Endodermal cell (in vitro differentiated cells): ENCODE data around the gene YY1. TPM values are rescaled to one million over a fixed set of nuclear protein-coding genes. Genes with fewer than 3 reads are reported as not detected.

ENCODE experiments used
- DNase-seq: peaks from one replicate; pipeline ENCODE4 v3.0.0-alpha.2; 2017
- H3K27ac ChIP-seq: 2 replicates; pipeline ENCODE4 v1.5.1; 2013; ENCODE audit warnings: mild to moderate bottlenecking, low read depth, low read length, moderate library complexity
- H3K27me3 ChIP-seq: 2 replicates; pipeline ENCODE4 v1.6.1; 2013; ENCODE audit warnings: mild to moderate bottlenecking, low read length, moderate library complexity; ENCODE audit not compliant: insufficient read depth, control insufficient read depth, poor library complexity, severe bottlenecking
- H3K36me3 ChIP-seq: 2 replicates; pipeline ENCODE4 v1.7.0; 2013; ENCODE audit warnings: mild to moderate bottlenecking, low read length, moderate library complexity; ENCODE audit not compliant: control insufficient read depth, insufficient read depth
- H3K4me1 ChIP-seq: one replicate; pipeline ENCODE4 v1.7.0; 2013; ENCODE audit warnings: low read length; ENCODE audit not compliant: control insufficient read depth, insufficient read depth
- H3K4me3 ChIP-seq: 2 replicates; pipeline ENCODE4 v1.5.1; 2013; ENCODE audit warnings: mild to moderate bottlenecking, low read length, moderate library complexity
- H3K9ac ChIP-seq: 2 replicates; pipeline ENCODE4 v1.6.1; 2013; ENCODE audit warnings: mild to moderate bottlenecking, low read length, moderate library complexity; ENCODE audit not compliant: poor library complexity, severe bottlenecking; ENCODE audit errors: extremely low read depth
- H3K9me3 ChIP-seq: 2 replicates; pipeline ENCODE4 v1.6.1; 2013; ENCODE audit warnings: mild to moderate bottlenecking, low read length, moderate library complexity; ENCODE audit not compliant: control insufficient read depth
- H3K27ac Mint-ChIP-seq: 2 replicates; pipeline ENCODE4 v1.8.0; 2020; ENCODE audit warnings: mixed read lengths
- H3K27me3 Mint-ChIP-seq: 2 replicates; pipeline ENCODE4 v1.8.0; 2021; ENCODE audit warnings: mild to moderate bottlenecking, mixed read lengths; ENCODE audit not compliant: insufficient read depth
- H3K36me3 Mint-ChIP-seq: 2 replicates; pipeline ENCODE4 v1.8.0; 2020; ENCODE audit warnings: low read depth, mixed read lengths
- H3K4me1 Mint-ChIP-seq: 2 replicates; pipeline ENCODE4 v1.8.0; 2020; ENCODE audit warnings: mixed read lengths
- H3K4me3 Mint-ChIP-seq: 2 replicates; pipeline ENCODE4 v1.8.0; 2020; ENCODE audit warnings: mild to moderate bottlenecking, moderate library complexity, mixed read lengths
- H3K9me3 Mint-ChIP-seq: 2 replicates; pipeline ENCODE4 v1.8.0; 2020; ENCODE audit warnings: mild to moderate bottlenecking, mixed read lengths
- WGBS, 2 experiments: methylation state at CpG; one replicate each; pipeline versions ENCODE4 v1.1.5 to v1.1.7; 2013; ENCODE audit warnings: missing lambda C conversion rate in 2 of 2, mixed read lengths in 1 of 2; ENCODE audit not compliant: insufficient coverage in 1 of 2, insufficient read length in 1 of 2; 5-methylcytosine and 5-hydroxymethylcytosine counted together
- total RNA-seq, 2 donors: library from RNA; stranded (reverse); fragmentation: NEBNext Ultra II Directional in 1 of 2; extraction: Animal tissue kit (Norgen Biotek cat#: 25700) in 1 of 2; gene quantifications; 2 replicates in 1 of 2; 3 replicates in 1 of 2; pipeline ENCODE4 v1.2.1, GENCODE V29; 2021
- TF ChIP-seq, protein P1 (sequence below): fragments of 200-600 bp; sonication (generic); conservative IDR thresholded peaks from 2 replicates; pipeline ENCODE4 v1.5.0; 2021; ENCODE audit warnings: antibody characterized with exemption, mild to moderate bottlenecking

The YY1 gene
- total RNA-seq, 2 donors from 2014 or later, result 94.8 to 103 TPM

DNA sequence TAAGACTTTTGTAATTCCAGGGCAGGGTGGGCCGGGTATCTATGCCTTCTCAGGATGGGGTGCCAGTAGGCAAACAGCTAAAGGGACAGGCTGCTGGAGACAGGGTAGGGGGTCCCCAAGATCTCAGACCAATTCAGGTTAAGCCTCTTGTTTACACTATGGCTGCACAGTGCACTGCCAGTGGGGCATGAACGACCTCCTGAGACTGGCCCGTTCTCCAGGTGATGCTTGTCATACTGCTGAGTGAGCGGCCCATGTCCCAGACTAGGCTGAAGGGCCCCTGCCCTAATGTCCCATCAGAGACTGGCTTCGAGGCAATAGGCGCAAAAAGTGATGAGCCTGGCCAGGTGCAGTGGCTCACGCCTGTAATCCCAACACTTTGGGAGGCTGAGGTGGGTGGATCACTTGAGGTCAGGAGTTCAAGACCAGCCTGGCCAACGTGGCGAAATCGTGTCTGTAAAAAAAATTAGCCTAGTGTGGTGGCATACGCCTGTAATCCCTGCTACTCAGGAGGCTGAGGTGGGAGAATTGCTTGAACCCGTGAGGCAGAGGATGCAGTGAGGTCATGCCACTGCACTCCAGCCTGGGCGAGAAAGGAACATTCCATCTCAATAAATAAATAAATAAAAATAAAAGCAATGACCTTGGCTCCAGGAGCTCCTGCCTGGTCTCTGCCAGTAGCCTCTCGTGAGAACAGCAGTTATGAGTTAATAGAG is 54.7 kb downstream of the YY1 start:
- H3K36me3 Mint-ChIP-seq, result peaks cover 46% of the 10 kb centered on the region
- TF ChIP-seq, protein P1, sequence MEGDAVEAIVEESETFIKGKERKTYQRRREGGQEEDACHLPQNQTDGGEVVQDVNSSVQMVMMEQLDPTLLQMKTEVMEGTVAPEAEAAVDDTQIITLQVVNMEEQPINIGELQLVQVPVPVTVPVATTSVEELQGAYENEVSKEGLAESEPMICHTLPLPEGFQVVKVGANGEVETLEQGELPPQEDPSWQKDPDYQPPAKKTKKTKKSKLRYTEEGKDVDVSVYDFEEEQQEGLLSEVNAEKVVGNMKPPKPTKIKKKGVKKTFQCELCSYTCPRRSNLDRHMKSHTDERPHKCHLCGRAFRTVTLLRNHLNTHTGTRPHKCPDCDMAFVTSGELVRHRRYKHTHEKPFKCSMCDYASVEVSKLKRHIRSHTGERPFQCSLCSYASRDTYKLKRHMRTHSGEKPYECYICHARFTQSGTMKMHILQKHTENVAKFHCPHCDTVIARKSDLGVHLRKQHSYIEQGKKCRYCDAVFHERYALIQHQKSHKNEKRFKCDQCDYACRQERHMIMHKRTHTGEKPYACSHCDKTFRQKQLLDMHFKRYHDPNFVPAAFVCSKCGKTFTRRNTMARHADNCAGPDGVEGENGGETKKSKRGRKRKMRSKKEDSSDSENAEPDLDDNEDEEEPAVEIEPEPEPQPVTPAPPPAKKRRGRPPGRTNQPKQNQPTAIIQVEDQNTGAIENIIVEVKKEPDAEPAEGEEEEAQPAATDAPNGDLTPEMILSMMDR, result no peak
- peak; percentile 25 for DNase-seq
- H3K27ac Mint-ChIP-seq, result no peak overlapping the region
- Histone ChIP-seq H3K27me3 (no peaks in the 10 kb centered on the region), H3K27ac (no peak overlapping the region), H3K9ac (no peak overlapping the region), H3K4me1 (peaks cover 4% of the 10 kb centered on the region), H3K36me3 (peaks cover 54% of the 10 kb centered on the region), H3K9me3 (no peaks in the 10 kb centered on the region), H3K4me3 (no peak overlapping the region)
- no peaks in the 10 kb centered on the region for H3K27me3 Mint-ChIP-seq
- WGBS, 2 experiments, result 94% methylated on average over 12 to 13 of the region's 14 CpGs
- H3K9me3 Mint-ChIP-seq, result no peaks in the 10 kb centered on the region
- no peaks in the 10 kb centered on the region for H3K4me1 Mint-ChIP-seq
- no peak overlapping the region for H3K4me3 Mint-ChIP-seq

DNA sequence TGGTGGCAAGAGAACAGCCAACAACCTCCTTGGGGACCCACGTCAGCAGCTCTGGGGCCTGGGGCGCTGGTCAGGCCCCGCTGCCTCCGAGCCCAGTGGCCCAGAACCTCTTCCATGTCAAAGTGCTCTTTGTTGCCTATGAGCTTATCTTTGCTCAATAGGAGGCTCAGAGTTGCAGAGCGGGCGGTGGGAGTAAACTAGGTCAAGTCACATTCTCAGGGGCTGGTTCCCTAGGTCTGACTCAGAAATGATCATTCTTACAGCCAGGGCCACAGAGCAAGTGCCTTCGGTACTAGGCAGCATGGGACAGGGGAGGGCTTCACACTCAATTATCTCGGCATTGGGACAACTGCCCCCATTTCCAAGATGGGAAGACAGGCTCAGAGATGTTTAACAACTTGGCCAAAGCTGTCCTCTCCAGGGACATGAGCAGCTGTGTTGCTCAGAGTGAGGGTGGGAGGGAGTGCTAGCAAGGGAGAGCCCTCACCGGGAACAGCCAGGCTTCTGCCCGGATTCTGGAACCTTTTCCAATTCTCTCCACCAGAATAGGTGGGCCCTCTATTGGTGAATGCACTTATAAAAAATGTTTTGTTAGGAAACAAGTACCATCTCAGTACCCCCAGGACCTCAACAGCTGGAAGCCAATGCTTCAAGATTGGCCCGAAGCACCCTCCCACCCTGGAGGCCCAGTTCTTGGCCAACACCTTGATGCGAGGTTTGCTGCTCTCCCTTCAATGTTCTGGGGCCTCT is 55.4 kb downstream of the YY1 start:
- H3K9ac ChIP-seq, result no peak overlapping the region
- H3K27me3 ChIP-seq, result no peaks in the 10 kb centered on the region
- Mint-ChIP-seq H3K4me3 (no peak overlapping the region), H3K27me3 (no peaks in the 10 kb centered on the region), H3K27ac (peak overlapping the region; percentile 58), H3K4me1 (no peaks in the 10 kb centered on the region), H3K9me3 (no peaks in the 10 kb centered on the region), H3K36me3 (peaks cover 52% of the 10 kb centered on the region)
- 90 to 96% methylated on average over 4 to 12 of the region's 12 CpGs for WGBS, 2 experiments
- no peaks in the 10 kb centered on the region for H3K4me1 ChIP-seq
- peaks cover 62% of the 10 kb centered on the region for H3K36me3 ChIP-seq
- H3K27ac ChIP-seq, result no peak overlapping the region
- peak; percentile 41 for DNase-seq
- TF ChIP-seq, protein P1, result no peak
- H3K9me3 ChIP-seq, result no peaks in the 10 kb centered on the region
- no peak overlapping the region for H3K4me3 ChIP-seq

DNA sequence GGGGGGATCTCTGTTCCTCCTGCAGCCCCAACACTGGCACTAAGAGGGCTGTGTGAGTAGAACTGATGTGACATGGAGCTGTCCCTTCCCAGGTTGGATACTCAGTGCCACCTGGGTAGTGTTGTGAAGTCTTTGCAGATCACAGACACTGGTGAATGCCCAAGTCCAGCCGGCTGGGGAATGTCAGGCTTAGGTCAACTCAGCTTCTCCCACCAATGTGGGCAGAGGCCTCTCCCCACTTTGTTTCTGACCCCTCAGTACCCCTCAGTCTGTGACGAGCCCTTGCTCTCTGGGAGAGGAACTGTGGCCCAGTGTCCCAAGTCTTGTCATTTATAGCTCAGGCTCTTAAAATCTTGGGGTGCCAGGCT is 56.0 kb downstream of the YY1 start:
- H3K27me3 Mint-ChIP-seq, result no peaks in the 10 kb centered on the region
- Histone ChIP-seq H3K4me1 (no peaks in the 10 kb centered on the region), H3K27me3 (no peaks in the 10 kb centered on the region), H3K36me3 (peaks cover 65% of the 10 kb centered on the region), H3K4me3 (no peak overlapping the region), H3K9ac (no peak overlapping the region), H3K27ac (no peak overlapping the region), H3K9me3 (no peaks in the 10 kb centered on the region)
- no peaks in the 10 kb centered on the region for H3K4me1 Mint-ChIP-seq
- H3K4me3 Mint-ChIP-seq, result no peak overlapping the region
- DNase-seq, result peak; percentile 34
- TF ChIP-seq, protein P1, result no peak
- no peak overlapping the region for H3K27ac Mint-ChIP-seq
- peaks cover 56% of the 10 kb centered on the region for H3K36me3 Mint-ChIP-seq
- no peaks in the 10 kb centered on the region for H3K9me3 Mint-ChIP-seq
- 75 to 95% methylated on average over 1 to 2 of the region's 2 CpGs for WGBS, 2 experiments
